Naive thymus-derived CD4-positive, alpha-beta T cell (primary cell): ENCODE data around the gene C9orf153. TPM values are rescaled to one million over a fixed set of nuclear protein-coding genes. Genes with fewer than 3 reads are reported as not detected.

Experiments used
- ATAC-seq: fragments of 150-1000 bp; cut with Tn5 transposase; 2 replicates; pipeline ENCODE4 v1.10.0; 2021; ENCODE audit warnings: mild to moderate bottlenecking, moderate library complexity
- CTCF ChIA-PET: fragments of 350-600 bp; sonication (Branson Sonifier 250); formaldehyde crosslinking; loops from one replicate; lab custom pipeline; 2021; ENCODE audit warnings: antibody characterized with exemption; lab: Charles Lee
- POLR2A ChIA-PET: fragments of 350-600 bp; sonication (Branson Sonifier 250); formaldehyde crosslinking; loops from one replicate; lab custom pipeline; 2021; ENCODE audit warnings: antibody characterized with exemption, inconsistent platforms; lab: Charles Lee
- DNase-seq, 9 donors: peaks; one replicate each; pipeline versions ENCODE4 v3.0.0 to v3.0.0-alpha.2; 2020 to 2022; ENCODE audit warnings: mixed read lengths in 1 of 9
- H3K27ac ChIP-seq: one replicate; pipeline ENCODE4 v1.7.0; 2013; ENCODE audit warnings: mild to moderate bottlenecking, low read depth, low read length, moderate library complexity
- H3K27me3 ChIP-seq, 2 donors: one replicate each; pipeline ENCODE4 v1.7.0; 2013; ENCODE audit warnings: low read length in 2 of 2, mild to moderate bottlenecking in 2 of 2, moderate library complexity in 2 of 2; ENCODE audit not compliant: control insufficient read depth in 2 of 2, insufficient read depth in 2 of 2
- H3K36me3 ChIP-seq, 3 experiments: 1 replicate in 2 of 3; 2 replicates in 1 of 3; pipeline ENCODE4 v1.7.0; 2013; ENCODE audit warnings: low read length in 3 of 3, mild to moderate bottlenecking in 3 of 3, moderate library complexity in 1 of 3; ENCODE audit not compliant: insufficient read depth in 3 of 3, control insufficient read depth in 2 of 3
- H3K4me1 ChIP-seq, 2 donors: one replicate each; pipeline ENCODE4 v1.7.0; 2013; ENCODE audit warnings: low read length in 2 of 2, mild to moderate bottlenecking in 2 of 2, moderate library complexity in 1 of 2; ENCODE audit not compliant: control insufficient read depth in 2 of 2, insufficient read depth in 2 of 2
- H3K4me3 ChIP-seq: 2 replicates; pipeline ENCODE4 v1.7.0; 2013; ENCODE audit warnings: mild to moderate bottlenecking, low read length
- H3K9me3 ChIP-seq, 3 experiments: 1 replicate in 2 of 3; 2 replicates in 1 of 3; pipeline ENCODE4 v1.7.0; 2013; ENCODE audit warnings: low read length in 3 of 3; ENCODE audit not compliant: control insufficient read depth in 2 of 3
- H3K27ac Mint-ChIP-seq, 9 donors: one replicate each; pipeline ENCODE4 v1.8.0; 2020 to 2022; ENCODE audit warnings: mixed read lengths in 9 of 9, mild to moderate bottlenecking in 8 of 9, moderate library complexity in 5 of 9, inconsistent platforms in 2 of 9
- H3K27me3 Mint-ChIP-seq, 5 donors: one replicate each; pipeline ENCODE4 v1.8.0; 2021 to 2022; ENCODE audit warnings: mixed read lengths in 5 of 5, mild to moderate bottlenecking in 1 of 5
- H3K36me3 Mint-ChIP-seq, 5 donors: one replicate each; pipeline ENCODE4 v1.8.0; 2020 to 2022; ENCODE audit warnings: mixed read lengths in 5 of 5, mild to moderate bottlenecking in 3 of 5, inconsistent platforms in 1 of 5
- H3K4me1 Mint-ChIP-seq, 7 donors: one replicate each; pipeline ENCODE4 v1.8.0; 2020 to 2022; ENCODE audit warnings: mixed read lengths in 7 of 7, mild to moderate bottlenecking in 3 of 7, inconsistent platforms in 1 of 7
- H3K4me3 Mint-ChIP-seq, 10 donors: one replicate each; pipeline ENCODE4 v1.8.0; 2020 to 2022; ENCODE audit warnings: mild to moderate bottlenecking in 10 of 10, mixed read lengths in 10 of 10, moderate library complexity in 6 of 10, inconsistent platforms in 2 of 10
- H3K9me3 Mint-ChIP-seq, 11 donors: one replicate each; pipeline ENCODE4 v1.8.0; 2020 to 2022; ENCODE audit warnings: mixed read lengths in 11 of 11, mild to moderate bottlenecking in 4 of 11, inconsistent platforms in 1 of 11, moderate library complexity in 1 of 11
- intact Hi-C, 2 donors: fragments of 100-400 bp; cut with micrococcal nuclease; formaldehyde crosslinking; loops; one replicate each; pipeline ENCODE4 v1.15.1; 2023
- polyA plus RNA-seq, 2 donors: library from polyadenylated mRNA; unstranded; fragments of 300-500 nt; fragmentation: Illumina TruSeq; gene quantifications; one replicate each; pipeline ENCODE4 v1.2.3, GENCODE V29; 2021
- total RNA-seq, 6 experiments: library from RNA in 5 of 6; stranded (reverse) in 5 of 6; gene quantifications; 1 replicate in 5 of 6; 2 replicates in 1 of 6; pipeline ENCODE4 v1.2.3 and lab custom pipeline; 2021 to 2026

The C9orf153 gene
- total and polyA plus RNA-seq, 7 experiments from 2014 or later: 0.75 to 1.7 (median 1.0) TPM; not detected in 2

DNA sequence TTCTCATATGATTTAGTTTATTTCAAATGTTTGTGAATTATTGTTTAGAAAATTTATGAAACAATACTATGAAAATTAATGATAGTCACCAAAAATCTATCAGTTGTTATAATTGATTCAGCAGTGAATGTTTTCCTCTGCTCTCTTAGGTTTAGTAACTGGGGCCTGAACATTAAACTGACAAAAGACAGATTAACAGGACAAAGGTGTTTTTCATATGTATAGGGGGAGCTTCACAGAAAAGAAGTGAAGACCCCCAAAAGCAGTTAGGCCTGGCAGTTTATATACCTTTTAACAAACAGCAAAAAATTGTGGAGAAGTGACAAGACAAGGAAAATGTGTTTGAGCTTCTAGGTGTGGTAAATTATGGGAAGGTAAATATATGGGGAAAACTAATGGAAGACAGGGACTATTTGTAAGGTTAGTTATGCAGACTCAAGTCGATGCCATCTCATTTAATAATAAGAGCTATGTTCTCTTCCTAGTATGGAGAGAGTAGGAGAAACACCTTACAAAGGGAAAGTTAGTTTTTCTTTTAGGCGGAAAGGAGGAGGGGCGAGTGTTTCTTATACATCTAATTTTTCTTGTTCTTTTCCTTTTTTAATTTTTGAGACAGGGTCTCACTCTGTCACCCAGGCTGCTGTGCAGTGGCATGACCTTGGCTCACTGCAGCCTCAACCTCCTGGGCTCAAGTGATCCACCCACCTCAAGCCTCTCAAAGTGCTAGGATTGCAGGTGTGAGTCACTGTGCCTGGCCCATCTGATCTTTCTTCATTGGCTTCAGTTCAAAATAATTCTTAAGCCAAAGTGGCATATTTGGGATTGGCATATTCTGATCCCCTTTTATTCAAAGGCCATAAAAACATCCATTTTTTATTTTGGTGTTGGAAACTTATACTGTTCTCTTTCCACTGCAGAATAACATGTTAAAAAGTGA, 77.8 kb downstream of the C9orf153 start:
- Mint-ChIP-seq H3K27ac (no peak overlapping the region), H3K36me3 (peaks cover 0 to 5% (median 0%) of the 10 kb centered on the region in 5 donors), H3K9me3 (peaks cover 0 to 7% (median 2%) of the 10 kb centered on the region in 11 donors), H3K4me1 (no peaks in the 10 kb centered on the region), H3K4me3 (no peak overlapping the region), H3K27me3 (peaks cover 6 to 31% (median 16%) of the 10 kb centered on the region in 5 donors)
- intact Hi-C loops: no loop called here
- ATAC-seq: no peak
- Histone ChIP-seq H3K27me3 (no peaks in the 10 kb centered on the region), H3K4me3 (no peak overlapping the region), H3K9me3 (no peaks in the 10 kb centered on the region), H3K36me3 (no peaks in the 10 kb centered on the region), H3K4me1 (no peaks in the 10 kb centered on the region), H3K27ac (no peak overlapping the region)
- DNase-seq: no peak
- ChIA-PET CTCF (no interaction called here), POLR2A (no interaction called here)

- Histone ChIP-seq H3K4me3 (no peak overlapping the region), H3K36me3 (no peaks in the 10 kb centered on the region), H3K27ac (no peak overlapping the region), H3K27me3 (no peaks in the 10 kb centered on the region), H3K4me1 (no peaks in the 10 kb centered on the region), H3K9me3 (no peaks in the 10 kb centered on the region)
- H3K4me1 Mint-ChIP-seq: no peaks in the 10 kb centered on the region
- intact Hi-C loops: no loop called here
- no peaks in the 10 kb centered on the region for H3K9me3 Mint-ChIP-seq
- CTCF ChIA-PET: no interaction called here
- H3K27me3 Mint-ChIP-seq: peaks cover 2 to 16% (median 11%) of the 10 kb centered on the region in 5 donors
- no peak overlapping the region for H3K27ac Mint-ChIP-seq
- H3K4me3 Mint-ChIP-seq: no peak overlapping the region
- POLR2A ChIA-PET: no interaction called here
- ATAC-seq (no peak), DNase-seq (no peak)
- no peaks in the 10 kb centered on the region for H3K36me3 Mint-ChIP-seq
Measured at GRCh38 chr9:86178503-86178902, 81.0 kb downstream of the C9orf153 start.

DNA sequence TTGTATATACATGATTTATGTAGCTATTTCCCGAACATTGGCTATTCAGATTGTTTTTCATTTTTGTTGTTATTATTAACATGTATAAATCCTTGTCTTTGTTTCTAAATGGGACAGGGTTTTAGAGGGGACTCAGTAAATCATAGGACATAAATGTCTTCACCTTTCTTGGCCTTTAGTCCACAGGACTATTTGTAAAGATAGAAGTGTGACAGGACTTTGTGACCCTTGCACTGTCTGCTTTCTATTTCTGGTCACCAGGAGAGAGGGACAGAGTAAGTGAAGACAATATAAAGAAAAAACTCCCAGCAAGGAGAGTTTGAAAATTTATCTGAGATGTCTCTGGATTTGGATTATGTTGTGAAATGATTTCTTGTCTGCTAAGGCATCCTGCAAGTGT, 81.5 kb downstream of the C9orf153 start:
- ATAC-seq: no peak
- ChIA-PET POLR2A (no interaction called here), CTCF (no interaction called here)
- Histone ChIP-seq H3K36me3 (no peaks in the 10 kb centered on the region), H3K27me3 (no peaks in the 10 kb centered on the region), H3K4me1 (no peaks in the 10 kb centered on the region), H3K27ac (no peak overlapping the region), H3K4me3 (no peak overlapping the region), H3K9me3 (no peaks in the 10 kb centered on the region)
- Mint-ChIP-seq H3K27me3 (peaks cover 2 to 15% (median 11%) of the 10 kb centered on the region in 5 donors), H3K27ac (no peak overlapping the region), H3K4me3 (no peak overlapping the region), H3K36me3 (no peaks in the 10 kb centered on the region), H3K9me3 (no peaks in the 10 kb centered on the region), H3K4me1 (no peaks in the 10 kb centered on the region)
- no peak for DNase-seq
- intact Hi-C loops: no loop called here

- H3K36me3 Mint-ChIP-seq: peaks cover 0 to 4% (median 0%) of the 10 kb centered on the region in 5 donors
- no peaks in the 10 kb centered on the region for H3K4me1 Mint-ChIP-seq
- peaks cover 0 to 2% (median 0%) of the 10 kb centered on the region in 11 donors for H3K9me3 Mint-ChIP-seq
- Histone ChIP-seq H3K27me3 (no peaks in the 10 kb centered on the region), H3K27ac (no peak overlapping the region), H3K36me3 (no peaks in the 10 kb centered on the region), H3K4me1 (no peaks in the 10 kb centered on the region), H3K9me3 (no peaks in the 10 kb centered on the region), H3K4me3 (no peak overlapping the region)
- no peak for ATAC-seq
- DNase-seq: no peak
- intact Hi-C loops: no loop called here
- H3K27me3 Mint-ChIP-seq: peaks cover 0 to 18% (median 11%) of the 10 kb centered on the region in 5 donors
- POLR2A ChIA-PET: no interaction called here
- CTCF ChIA-PET: no interaction called here
- H3K27ac Mint-ChIP-seq: no peak overlapping the region
- no peak overlapping the region for H3K4me3 Mint-ChIP-seq
Measured at GRCh38 chr9:86176468-86176867, 83.0 kb downstream of the C9orf153 start.

GRCh38 chr9:86175743-86176456, 83.6 kb downstream of the C9orf153 start:
- H3K36me3 ChIP-seq: no peaks in the 10 kb centered on the region
- Mint-ChIP-seq H3K4me3 (no peak overlapping the region), H3K36me3 (peaks cover 0 to 4% (median 0%) of the 10 kb centered on the region in 5 donors), H3K4me1 (no peaks in the 10 kb centered on the region), H3K27ac (no peak overlapping the region), H3K9me3 (peaks cover 0 to 4% (median 0%) of the 10 kb centered on the region in 11 donors), H3K27me3 (peaks cover 0 to 20% (median 11%) of the 10 kb centered on the region in 5 donors)
- no peaks in the 10 kb centered on the region for H3K4me1 ChIP-seq
- no peak overlapping the region for H3K4me3 ChIP-seq
- no peaks in the 10 kb centered on the region for H3K27me3 ChIP-seq
- ChIA-PET POLR2A (no interaction called here), CTCF (no interaction called here)
- no peak overlapping the region for H3K27ac ChIP-seq
- no peak for DNase-seq
- ATAC-seq: no peak
- H3K9me3 ChIP-seq: no peaks in the 10 kb centered on the region
- intact Hi-C loops: no loop called here

DNA sequence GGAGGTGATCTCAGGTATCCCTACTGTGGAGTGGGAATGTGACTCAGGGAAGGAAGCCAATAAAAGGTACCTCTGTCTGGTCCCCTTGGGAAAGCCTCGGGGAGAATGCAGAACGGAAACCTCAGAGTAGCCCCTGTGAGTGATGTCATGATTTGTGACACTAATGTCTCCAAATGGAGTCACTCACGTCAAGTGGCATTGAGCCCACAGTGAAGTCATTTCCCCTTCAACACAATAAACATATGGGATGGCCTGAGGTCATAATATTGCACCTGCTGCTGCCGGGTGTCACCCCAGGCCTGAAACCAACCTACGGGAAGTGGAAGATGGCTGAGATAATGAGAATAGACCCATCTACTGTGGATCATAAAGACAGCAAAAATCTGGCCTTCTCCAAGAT, 84.2 kb downstream of the C9orf153 start:
- H3K9me3 Mint-ChIP-seq: peaks cover 0 to 4% (median 0%) of the 10 kb centered on the region in 11 donors
- H3K4me1 Mint-ChIP-seq: no peaks in the 10 kb centered on the region
- H3K4me3 Mint-ChIP-seq: no peak overlapping the region
- H3K27ac Mint-ChIP-seq: no peak overlapping the region
- H3K9me3 ChIP-seq: no peaks in the 10 kb centered on the region
- ATAC-seq (no peak), DNase-seq (no peak)
- no peaks in the 10 kb centered on the region for H3K36me3 ChIP-seq
- no peak overlapping the region for H3K27ac ChIP-seq
- intact Hi-C loops: no loop called here
- H3K4me3 ChIP-seq: no peak overlapping the region
- ChIA-PET POLR2A (no interaction called here), CTCF (no interaction called here)
- peaks cover 0 to 4% (median 0%) of the 10 kb centered on the region in 5 donors for H3K36me3 Mint-ChIP-seq
- H3K27me3 Mint-ChIP-seq: peaks cover 0 to 18% (median 11%) of the 10 kb centered on the region in 5 donors
- no peaks in the 10 kb centered on the region for H3K4me1 ChIP-seq
- no peaks in the 10 kb centered on the region for H3K27me3 ChIP-seq
